A673 (cell line): ENCODE results near the gene GATA5. TPM values are rescaled to one million over a fixed set of nuclear protein-coding genes. Genes with fewer than 3 reads are reported as not detected.

Source experiments
- BruUV-seq: library from RNA; stranded (reverse); fragments of 400-500 nt; replicated peaks from 2 replicates; lab custom pipeline; 2021; lab: Mats Ljungman, UMichigan
- CTCF ChIA-PET: fragments of 300-600 bp; sonication (Branson Sonifier 250); formaldehyde crosslinking; loops from one replicate; lab custom pipeline; 2022; ENCODE audit warnings: antibody characterized with exemption; lab: Charles Lee
- POLR2A ChIA-PET: fragments of 300-600 bp; sonication (Branson Sonifier 250); formaldehyde crosslinking; loops from one replicate; lab custom pipeline; 2022; ENCODE audit warnings: antibody characterized with exemption; ENCODE audit not compliant: low non-redundant PET; lab: Charles Lee
- DNase-seq: peaks from one replicate; pipeline ENCODE4 v3.0.0-alpha.2; 2015; ENCODE audit warnings: low spot score
- H3K27ac ChIP-seq: fragments of 200-600 bp; sonication (generic); 2 replicates; pipeline ENCODE4 v1.5.1; 2016; ENCODE audit warnings: mixed run types, low read depth, mild to moderate bottlenecking, mixed read lengths, antibody characterized with exemption, low read length; ENCODE audit not compliant: poor library complexity, severe bottlenecking
- H3K27me3 ChIP-seq: fragments of 200-600 bp; sonication (generic); replicated peaks from 2 replicates; pipeline ENCODE4 v1.6.1; 2017; ENCODE audit warnings: mixed run types, low read depth, mild to moderate bottlenecking, mixed read lengths, antibody characterized with exemption, low read length; ENCODE audit not compliant: insufficient read depth, poor library complexity
- H3K36me3 ChIP-seq: fragments of 200-600 bp; sonication (generic); 2 replicates; pipeline ENCODE4 v1.6.1; 2016; ENCODE audit warnings: mixed run types, mild to moderate bottlenecking, mixed read lengths, antibody characterized with exemption, low read length; ENCODE audit not compliant: insufficient read depth, poor library complexity, severe bottlenecking
- H3K4me1 ChIP-seq: fragments of 200-600 bp; sonication (generic); 2 replicates; pipeline ENCODE4 v1.6.1; 2017; ENCODE audit warnings: mixed run types, mild to moderate bottlenecking, mixed read lengths, antibody characterized with exemption, low read length; ENCODE audit not compliant: insufficient read depth, poor library complexity, severe bottlenecking
- H3K4me3 ChIP-seq: fragments of 200-600 bp; sonication (generic); 2 replicates; pipeline ENCODE4 v1.5.1; 2016; ENCODE audit warnings: low read depth, mixed run types, mild to moderate bottlenecking, mixed read lengths, low read length; ENCODE audit not compliant: poor library complexity, severe bottlenecking
- H3K9me3 ChIP-seq: fragments of 200-600 bp; sonication (generic); 2 replicates; pipeline ENCODE4 v1.6.1; 2016; ENCODE audit warnings: mixed run types, low read depth, mild to moderate bottlenecking, mixed read lengths, antibody characterized with exemption, low read length; ENCODE audit not compliant: poor library complexity, severe bottlenecking
- CTCF ChIP-seq: fragments of 300-800, 200-600 bp; sonication (generic); conservative IDR thresholded peaks from 2 replicates; pipeline ENCODE4 v1.5.1; 2017; ENCODE audit warnings: low read depth, mild to moderate bottlenecking, antibody characterized with exemption, low read length, moderate library complexity, mixed read lengths
- EZH2 ChIP-seq: fragments of 200-600 bp; sonication (generic); IDR thresholded peaks from 2 replicates; pipeline ENCODE4 v1.6.1; 2017; ENCODE audit warnings: borderline replicate concordance, low read depth, mild to moderate bottlenecking, mixed read lengths, antibody characterized with exemption, low read length; ENCODE audit not compliant: poor library complexity, severe bottlenecking
- intact Hi-C: fragments of 100-400 bp; cut with micrococcal nuclease; formaldehyde crosslinking; loops from one replicate; pipeline ENCODE4 v1.10.0; 2022; ENCODE audit not compliant: unreplicated experiment
- total RNA-seq: library from RNA; stranded (reverse); gene quantifications from 2 replicates; pipeline ENCODE4 v1.2.3, GENCODE V29; 2021

The GATA5 gene
- total RNA-seq, 1 experiment from 2014 or later, result not detected

- no peaks in the 10 kb centered on the region for H3K36me3 ChIP-seq
- no TSS peak for BruUV-seq
- no peak overlapping the region for H3K27ac ChIP-seq
- H3K4me1 ChIP-seq, result no peaks in the 10 kb centered on the region
- H3K27me3 ChIP-seq, result peaks cover 83% of the 10 kb centered on the region
- no peak overlapping the region for H3K4me3 ChIP-seq
- DNase-seq, result no peak
- ChIA-PET CTCF (no interaction called here), POLR2A (no interaction called here)
- intact Hi-C loops, result no loop called here
- TF ChIP-seq EZH2, result no peak
- no peaks in the 10 kb centered on the region for H3K9me3 ChIP-seq
These were observed 38.3 kb downstream of the GATA5 start for GRCh38 chr20:62437496-62437895.

GRCh38 chr20:62436692-62437091, 39.1 kb downstream of the GATA5 start:
- no TSS peak for BruUV-seq
- DNase-seq, result no peak
- intact Hi-C loops, result no loop called here
- H3K4me3 ChIP-seq, result no peak overlapping the region
- POLR2A ChIA-PET, result no interaction called here
- no peaks in the 10 kb centered on the region for H3K36me3 ChIP-seq
- peaks cover 85% of the 10 kb centered on the region for H3K27me3 ChIP-seq
- H3K27ac ChIP-seq, result no peak overlapping the region
- no peaks in the 10 kb centered on the region for H3K4me1 ChIP-seq
- TF ChIP-seq EZH2 (no peak), CTCF (no peak)
- H3K9me3 ChIP-seq, result no peaks in the 10 kb centered on the region
- CTCF ChIA-PET, result no interaction called here

- no TSS peak for BruUV-seq
These were observed 41.9 kb downstream of the GATA5 start for GRCh38 chr20:62433658-62434497.

More at GRCh38 chr20:62433658-62434497, 41.9 kb downstream of the GATA5 start:
- POLR2A ChIA-PET, result no interaction called here
- Histone ChIP-seq H3K27me3 (peaks cover 67% of the 10 kb centered on the region), H3K9me3 (no peaks in the 10 kb centered on the region), H3K27ac (no peak overlapping the region), H3K4me1 (no peaks in the 10 kb centered on the region), H3K4me3 (no peak overlapping the region), H3K36me3 (no peaks in the 10 kb centered on the region)
- TF ChIP-seq EZH2 (no peak), CTCF (no peak)
- DNase-seq, result no peak
- intact Hi-C loops, result no loop called here
- CTCF ChIA-PET, result no interaction called here
